ENCODE results near the gene ATP2B1.
"Not testable (repeated sequence)": the region's sequence is repeated elsewhere in the genome, so short reads cannot be mapped to it uniquely, and the experiment has no call there.

Gene ATP2B1

DNA sequence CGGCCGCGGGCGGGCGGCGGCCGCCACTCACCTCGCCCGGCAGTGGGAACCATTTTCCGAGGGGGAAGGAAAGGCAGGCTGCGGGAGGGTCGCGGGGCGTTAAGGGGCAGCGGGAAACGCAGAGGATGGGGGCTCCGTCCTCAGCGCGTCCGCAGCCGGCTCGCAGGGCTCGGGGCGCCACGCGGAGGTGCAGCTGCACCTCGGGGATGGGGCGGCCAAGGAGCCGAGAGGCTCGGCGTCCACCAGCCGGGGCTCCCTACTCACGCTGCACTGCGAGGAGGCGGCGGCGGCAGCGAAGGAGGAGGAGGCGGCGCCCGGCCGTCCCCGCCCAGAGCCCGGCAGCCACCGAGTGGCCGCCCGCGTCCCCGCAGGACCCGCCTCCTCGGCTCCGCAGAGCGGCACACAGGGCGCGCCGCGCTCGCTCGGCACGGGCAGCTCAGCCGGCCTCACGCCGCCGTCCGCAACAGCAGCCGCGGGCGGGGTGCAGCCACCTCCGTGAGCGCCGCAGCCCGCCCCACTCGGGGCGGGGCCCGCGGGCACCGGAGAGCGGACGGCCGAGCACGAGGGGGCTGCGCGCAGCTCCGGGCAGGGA is at the start of gene ATP2B1:
Gene ATP2B1, minus strand, starts transcription at position 274 of the 592 bp plus-strand sequence. CDS start 52,952 bp downstream, outside the sequence.
- peak within 1 kb of the TSS; percentile 98 for H3K27ac ChIP-seq
- peak; percentile 20; the same call in 1 of the 2 replicates for TF ChIP-seq CTCF (IDR thresholded peaks at IDR 0.05)
- TF ChIP-seq ZFX (IDR thresholded peaks at IDR 0.05; ENCODE audit: borderline replicate concordance), result no peak

GRCh38 chr12:89757987-89758386 is 49.3 kb upstream of the ATP2B1 start:
- H3K27ac ChIP-seq, result not testable (repeated sequence)

GRCh38 chr12:89756585-89757398 is 48.2 kb upstream of the ATP2B1 start:
- H3K27ac ChIP-seq, result no peak overlapping the region

DNA sequence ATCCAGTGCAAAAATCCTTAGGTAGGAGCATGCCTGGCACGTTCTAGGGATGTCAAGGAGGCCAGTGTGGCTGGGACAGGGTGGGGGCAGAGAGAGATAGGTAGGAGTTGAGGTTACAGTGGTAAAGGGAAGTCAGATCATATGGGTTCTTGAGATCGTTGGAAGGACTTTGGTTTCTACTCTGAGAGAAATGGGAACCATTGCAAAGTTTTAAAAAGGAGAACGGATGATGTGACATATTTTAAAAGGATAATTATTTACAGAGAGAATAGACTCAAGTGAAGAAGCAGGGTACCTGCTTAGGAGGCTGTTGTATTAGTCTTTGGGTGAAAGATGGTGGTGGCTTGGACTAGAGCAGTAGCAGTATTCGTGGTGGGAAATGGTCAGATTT is 47.6 kb upstream of the ATP2B1 start:
- no peak for TF ChIP-seq CTCF (IDR thresholded peaks at IDR 0.05)
- no peak for TF ChIP-seq ZFX (IDR thresholded peaks at IDR 0.05; ENCODE audit: borderline replicate concordance)
- H3K27ac ChIP-seq, result no peak overlapping the region

More at GRCh38 chr12:89756585-89757398, 48.2 kb upstream of the ATP2B1 start:
- TF ChIP-seq ZFX (IDR thresholded peaks at IDR 0.05; ENCODE audit: borderline replicate concordance), result no peak
- no peak for TF ChIP-seq CTCF (IDR thresholded peaks at IDR 0.05)

DNA sequence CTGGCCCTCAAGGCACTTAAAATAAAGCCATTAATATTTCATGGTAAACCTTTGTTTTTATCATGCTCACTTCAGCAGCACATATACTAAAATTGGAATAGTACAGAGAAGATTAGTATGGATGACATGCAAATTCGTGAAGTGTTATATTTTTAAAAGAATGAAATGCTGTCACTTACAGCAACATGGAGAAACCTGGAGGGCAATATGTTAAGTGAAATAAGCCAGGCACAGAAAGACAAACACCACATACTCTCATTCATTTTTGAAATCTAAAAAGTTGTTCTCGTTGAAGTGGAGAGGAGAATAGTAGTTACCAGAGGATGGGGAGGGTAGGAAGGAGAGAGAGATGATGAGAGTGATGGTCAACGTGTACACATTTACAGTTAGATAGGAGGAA is 45.4 kb upstream of the ATP2B1 start:
- no peak overlapping the region for H3K27ac ChIP-seq
- TF ChIP-seq ZFX (IDR thresholded peaks at IDR 0.05; ENCODE audit: borderline replicate concordance) (no peak), CTCF (IDR thresholded peaks at IDR 0.05) (no peak)

GRCh38 chr12:89752341-89752740 is 43.7 kb upstream of the ATP2B1 start:
- H3K27ac ChIP-seq, result no peak overlapping the region
- TF ChIP-seq CTCF (IDR thresholded peaks at IDR 0.05) (no peak), ZFX (IDR thresholded peaks at IDR 0.05; ENCODE audit: borderline replicate concordance) (no peak)

GRCh38 chr12:89750389-89751351 is 42.0 kb upstream of the ATP2B1 start:
- H3K27ac ChIP-seq, result peak overlapping the region; percentile 52
- TF ChIP-seq CTCF (IDR thresholded peaks at IDR 0.05) (no peak), ZFX (IDR thresholded peaks at IDR 0.05; ENCODE audit: borderline replicate concordance) (no peak)
